H54 (cell line): ENCODE results near the gene PGA5.

Experiments used
- DNase-seq: peaks from one replicate; pipeline ENCODE4 v3.0.0; 2011; ENCODE audit warnings: low spot score, mixed read lengths; ENCODE audit not compliant: insufficient read length
- FAIRE-seq: peaks from 3 replicates; lab custom pipeline; 2011; peaks lifted over from hg19 to GRCh38; lab: Jason Lieb, UNC
- POLR2A ChIP-seq: IDR thresholded peaks from 2 replicates; pipeline ENCODE4 v1.6.1; 2011; ENCODE audit warnings: low read depth, mild to moderate bottlenecking, low read length

The PGA5 gene

DNA sequence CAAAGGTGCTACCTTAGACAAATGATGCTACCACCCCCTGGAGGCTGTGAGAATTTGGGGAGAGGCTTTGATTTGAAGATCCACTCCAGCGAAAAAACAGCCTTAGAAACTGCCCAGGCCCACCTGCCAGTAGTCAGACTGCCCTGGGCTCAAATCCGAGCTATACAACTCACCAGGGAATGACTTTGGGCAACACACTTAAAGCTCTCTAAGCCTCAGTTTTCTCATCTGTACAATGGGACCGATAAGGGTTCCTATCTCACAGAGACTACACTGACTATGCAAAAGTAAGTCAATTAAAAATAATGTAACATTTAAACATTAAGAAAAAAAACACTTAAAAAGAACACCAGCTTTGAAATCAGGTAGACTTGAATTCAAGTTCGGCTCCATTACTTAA is 34.2 kb downstream of the PGA5 start:
- no peak for TF ChIP-seq POLR2A
- DNase-seq, result no peak
- FAIRE-seq, result no peak

DNA sequence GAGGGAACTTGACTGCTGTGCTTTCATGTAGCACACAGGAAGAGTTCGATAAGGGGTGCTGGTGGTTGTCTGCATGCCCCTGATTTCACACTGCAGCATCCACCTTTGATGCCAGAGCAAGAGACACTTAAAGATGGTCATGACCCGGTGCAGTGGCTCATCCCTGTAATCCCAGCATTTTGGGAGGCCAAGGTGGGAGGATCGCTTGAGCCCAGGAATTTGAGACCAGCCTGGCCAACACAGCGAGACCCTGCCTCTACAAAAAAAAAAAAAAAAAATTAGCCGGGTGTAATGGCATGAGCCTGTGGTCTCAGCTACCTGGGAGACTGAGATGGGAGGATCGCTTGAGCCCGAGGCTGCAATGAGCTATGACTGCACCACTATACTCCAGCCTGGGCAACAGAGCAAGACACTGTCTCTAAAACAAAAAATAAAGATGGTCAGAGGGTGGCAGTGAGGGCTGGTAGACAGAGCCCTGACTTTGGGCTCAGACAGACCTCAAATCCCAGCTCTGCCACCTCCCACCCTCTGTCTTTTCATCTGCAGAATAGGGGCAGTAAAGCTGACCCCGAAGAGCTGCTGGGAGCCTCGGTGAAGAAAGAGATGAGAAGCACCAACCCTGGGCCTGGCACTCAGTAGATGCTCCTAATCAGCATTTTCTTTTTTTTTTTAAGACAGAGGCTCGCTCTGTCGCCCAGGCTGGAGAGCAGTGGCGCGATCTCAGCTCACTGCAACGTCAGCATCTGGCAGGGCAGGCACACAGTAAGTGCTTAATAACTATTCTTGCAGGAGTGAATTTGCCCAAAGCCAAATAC is 36.4 kb downstream of the PGA5 start:
- no peak for TF ChIP-seq POLR2A
- FAIRE-seq (no peak), DNase-seq (no peak)

DNA sequence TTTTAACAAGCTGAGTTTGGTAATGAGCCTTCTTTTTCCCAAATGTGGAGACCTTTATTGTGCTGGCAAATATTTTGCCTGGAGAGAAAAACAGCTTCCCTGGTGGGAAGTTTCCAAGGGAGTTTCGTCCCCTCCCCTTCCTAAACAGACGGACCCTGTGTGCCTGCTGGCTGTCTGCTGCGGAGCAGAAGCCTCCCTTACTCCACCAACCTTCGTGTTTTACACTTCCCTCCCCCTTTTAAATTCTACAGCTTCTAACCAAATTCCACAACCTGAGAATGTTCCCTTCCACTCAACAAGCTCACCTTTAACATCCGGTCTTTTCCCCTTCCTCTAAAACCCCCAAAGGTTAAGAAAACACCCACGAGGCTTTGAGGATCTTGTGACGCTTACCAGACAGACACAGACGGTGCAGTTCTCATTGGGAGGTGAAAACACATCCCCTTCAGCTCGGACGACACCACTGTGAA is 37.1 kb downstream of the PGA5 start:
- FAIRE-seq (no peak), DNase-seq (no peak)
- no peak for TF ChIP-seq POLR2A

DNA sequence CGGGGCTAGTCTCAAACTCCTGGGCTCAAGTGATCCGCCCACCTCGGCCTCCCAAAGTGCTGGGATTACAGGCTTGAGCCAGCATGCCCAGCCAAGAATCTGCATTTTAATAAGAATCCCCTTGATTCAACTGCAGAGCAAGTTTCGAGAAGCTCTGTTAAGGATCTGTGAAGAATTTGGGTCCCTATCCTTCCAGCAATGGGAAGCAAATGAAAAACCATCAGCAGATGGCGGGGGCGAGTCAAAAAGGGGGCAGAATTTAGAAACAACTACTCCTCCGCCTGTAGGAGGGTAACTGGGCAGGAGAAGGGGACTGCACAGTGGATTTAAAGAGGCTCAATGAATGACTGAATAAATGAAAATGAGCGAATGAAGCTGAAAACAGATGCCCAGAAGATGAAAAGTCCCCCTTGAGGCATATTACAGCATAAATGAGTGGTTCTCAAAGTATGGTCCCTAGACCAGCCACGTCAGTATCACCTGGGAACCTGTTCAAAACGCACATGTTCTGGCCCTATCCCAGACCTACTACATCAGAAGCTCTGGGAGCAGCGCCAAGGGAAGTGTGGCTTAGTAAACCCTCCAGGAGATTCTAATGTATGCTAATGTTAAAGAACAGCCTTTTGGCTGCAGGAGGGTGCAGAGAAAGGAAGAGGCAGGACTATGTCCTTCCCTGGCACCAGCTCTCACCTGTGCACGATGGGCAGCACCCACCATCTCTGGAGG is 39.1 kb downstream of the PGA5 start:
- no peak for FAIRE-seq
- DNase-seq, result no peak
- TF ChIP-seq POLR2A, result no peak

- TF ChIP-seq POLR2A, result no peak
- no peak for DNase-seq
- no peak for FAIRE-seq
These were observed 40.1 kb downstream of the PGA5 start for GRCh38 chr11:61280883-61281580.

- DNase-seq (peak; percentile 56), FAIRE-seq (no peak)
- no peak for TF ChIP-seq POLR2A
These were observed 40.7 kb downstream of the PGA5 start for GRCh38 chr11:61281581-61282250.

- FAIRE-seq (no peak), DNase-seq (no peak)
- TF ChIP-seq POLR2A, result no peak
These were observed 42.6 kb downstream of the PGA5 start for GRCh38 chr11:61283613-61284012.

GRCh38 chr11:61287338-61287977 is 46.5 kb downstream of the PGA5 start:
- no peak for DNase-seq
- no peak for FAIRE-seq
- TF ChIP-seq POLR2A, result no peak

GRCh38 chr11:61290905-61291690 is 50.1 kb downstream of the PGA5 start:
- no peak for TF ChIP-seq POLR2A
- no peak for FAIRE-seq
- DNase-seq, result no peak

DNA sequence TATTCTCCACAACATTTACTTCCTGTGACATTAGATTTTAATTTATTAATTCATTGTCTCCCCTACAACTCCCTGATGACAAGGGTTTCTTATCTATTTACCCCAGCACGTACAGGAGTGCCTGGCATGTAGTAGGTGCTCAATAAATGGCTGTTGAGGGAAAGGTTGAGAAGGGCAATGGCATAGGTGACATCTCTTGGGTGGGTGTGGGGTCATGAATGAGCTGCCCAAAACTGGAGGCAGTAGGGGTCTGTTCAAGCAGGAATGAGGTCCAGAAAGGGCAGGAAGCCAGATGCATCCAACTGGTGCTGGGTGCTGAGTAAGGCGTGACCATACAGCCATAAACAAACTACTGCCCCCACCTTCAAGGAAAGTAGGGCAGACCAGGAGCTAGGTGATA is 51.4 kb downstream of the PGA5 start:
- DNase-seq (no peak), FAIRE-seq (no peak)
- TF ChIP-seq POLR2A, result no peak

GRCh38 chr11:61293867-61294716 is 53.1 kb downstream of the PGA5 start:
- DNase-seq (peak; percentile 49), FAIRE-seq (no peak)
- TF ChIP-seq POLR2A, result no peak
